ENCODE results near the gene TAPT1. TPM values are rescaled to one million over a fixed set of nuclear protein-coding genes. Genes with fewer than 3 reads are reported as not detected.

The TAPT1 gene
- total RNA-seq, 1 donor from 2014 or later = 11.8 TPM

Other genes with a start within 250 kb of the TAPT1 start
- gene PROM1, start 142.4 kb downstream of the TAPT1 start, total RNA-seq = under 0.01 TPM in 2 replicates

Data from dermis microvascular lymphatic vessel endothelial cell (primary cell).